ENCODE results near the gene PKN2. TPM values are rescaled to one million over a fixed set of nuclear protein-coding genes. Genes with fewer than 3 reads are reported as not detected.

The PKN2 gene
- total RNA-seq, 1 experiment from 2014 or later = 74.1 TPM

DNA sequence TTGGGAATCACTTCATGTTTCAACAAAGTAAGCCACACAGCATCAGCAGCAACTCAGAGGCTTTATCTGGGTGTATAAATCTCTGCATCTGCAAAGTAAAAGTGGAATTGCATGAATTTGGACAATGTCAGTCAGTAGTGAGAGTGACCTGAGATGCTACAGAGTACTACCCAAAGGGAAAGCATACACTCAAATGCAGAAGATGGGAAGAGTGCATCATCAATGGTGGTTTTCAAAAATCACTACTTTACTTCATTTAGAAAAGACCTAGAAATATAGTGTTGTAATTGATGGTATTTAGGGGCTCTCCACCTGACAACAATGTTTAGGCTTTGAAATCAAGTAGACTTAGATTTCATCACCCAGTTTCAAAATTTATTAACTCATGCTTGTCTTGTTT is 24.5 kb upstream of the PKN2 start:
- no peak for TF ChIP-seq TCF7L2 (IDR thresholded peaks at IDR 0.05; ENCODE audit: low read depth, low read length)
- TF ChIP-seq, protein P1, sequence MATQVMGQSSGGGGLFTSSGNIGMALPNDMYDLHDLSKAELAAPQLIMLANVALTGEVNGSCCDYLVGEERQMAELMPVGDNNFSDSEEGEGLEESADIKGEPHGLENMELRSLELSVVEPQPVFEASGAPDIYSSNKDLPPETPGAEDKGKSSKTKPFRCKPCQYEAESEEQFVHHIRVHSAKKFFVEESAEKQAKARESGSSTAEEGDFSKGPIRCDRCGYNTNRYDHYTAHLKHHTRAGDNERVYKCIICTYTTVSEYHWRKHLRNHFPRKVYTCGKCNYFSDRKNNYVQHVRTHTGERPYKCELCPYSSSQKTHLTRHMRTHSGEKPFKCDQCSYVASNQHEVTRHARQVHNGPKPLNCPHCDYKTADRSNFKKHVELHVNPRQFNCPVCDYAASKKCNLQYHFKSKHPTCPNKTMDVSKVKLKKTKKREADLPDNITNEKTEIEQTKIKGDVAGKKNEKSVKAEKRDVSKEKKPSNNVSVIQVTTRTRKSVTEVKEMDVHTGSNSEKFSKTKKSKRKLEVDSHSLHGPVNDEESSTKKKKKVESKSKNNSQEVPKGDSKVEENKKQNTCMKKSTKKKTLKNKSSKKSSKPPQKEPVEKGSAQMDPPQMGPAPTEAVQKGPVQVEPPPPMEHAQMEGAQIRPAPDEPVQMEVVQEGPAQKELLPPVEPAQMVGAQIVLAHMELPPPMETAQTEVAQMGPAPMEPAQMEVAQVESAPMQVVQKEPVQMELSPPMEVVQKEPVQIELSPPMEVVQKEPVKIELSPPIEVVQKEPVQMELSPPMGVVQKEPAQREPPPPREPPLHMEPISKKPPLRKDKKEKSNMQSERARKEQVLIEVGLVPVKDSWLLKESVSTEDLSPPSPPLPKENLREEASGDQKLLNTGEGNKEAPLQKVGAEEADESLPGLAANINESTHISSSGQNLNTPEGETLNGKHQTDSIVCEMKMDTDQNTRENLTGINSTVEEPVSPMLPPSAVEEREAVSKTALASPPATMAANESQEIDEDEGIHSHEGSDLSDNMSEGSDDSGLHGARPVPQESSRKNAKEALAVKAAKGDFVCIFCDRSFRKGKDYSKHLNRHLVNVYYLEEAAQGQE (IDR thresholded peaks at IDR 0.05; ENCODE audit: insufficient read depth in 1 of 2, low read depth in 2 of 2, low read length in 1 of 2) = no peak
- no peak for TF ChIP-seq SIN3A (IDR thresholded peaks at IDR 0.05; ENCODE audit: borderline replicate concordance, insufficient read depth, low read depth, low read length)
- TF ChIP-seq, protein P2, sequence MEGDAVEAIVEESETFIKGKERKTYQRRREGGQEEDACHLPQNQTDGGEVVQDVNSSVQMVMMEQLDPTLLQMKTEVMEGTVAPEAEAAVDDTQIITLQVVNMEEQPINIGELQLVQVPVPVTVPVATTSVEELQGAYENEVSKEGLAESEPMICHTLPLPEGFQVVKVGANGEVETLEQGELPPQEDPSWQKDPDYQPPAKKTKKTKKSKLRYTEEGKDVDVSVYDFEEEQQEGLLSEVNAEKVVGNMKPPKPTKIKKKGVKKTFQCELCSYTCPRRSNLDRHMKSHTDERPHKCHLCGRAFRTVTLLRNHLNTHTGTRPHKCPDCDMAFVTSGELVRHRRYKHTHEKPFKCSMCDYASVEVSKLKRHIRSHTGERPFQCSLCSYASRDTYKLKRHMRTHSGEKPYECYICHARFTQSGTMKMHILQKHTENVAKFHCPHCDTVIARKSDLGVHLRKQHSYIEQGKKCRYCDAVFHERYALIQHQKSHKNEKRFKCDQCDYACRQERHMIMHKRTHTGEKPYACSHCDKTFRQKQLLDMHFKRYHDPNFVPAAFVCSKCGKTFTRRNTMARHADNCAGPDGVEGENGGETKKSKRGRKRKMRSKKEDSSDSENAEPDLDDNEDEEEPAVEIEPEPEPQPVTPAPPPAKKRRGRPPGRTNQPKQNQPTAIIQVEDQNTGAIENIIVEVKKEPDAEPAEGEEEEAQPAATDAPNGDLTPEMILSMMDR (IDR thresholded peaks at IDR 0.05) = no peak
- H3K36me3 ChIP-seq (ENCODE audit: control insufficient read depth, insufficient read depth, low read length) = no peaks in the 10 kb centered on the region
- H3K9me3 ChIP-seq (ENCODE audit: control insufficient read depth, insufficient read depth, low read depth, low read length) = no peaks in the 10 kb centered on the region
- no peak overlapping the region for H3K27ac ChIP-seq (ENCODE audit: low read length)
- ChIA-PET POLR2A (no interaction called here), CTCF (no interaction called here)
- DNase-seq (ENCODE audit: low read depth, low spot score) (no peak), ATAC-seq (no peak)
- no peak overlapping the region for H3K4me3 ChIP-seq (ENCODE audit: low read depth in 2 of 2, low read length in 2 of 2)
- H3K4me1 ChIP-seq (ENCODE audit: control insufficient read depth, insufficient read depth, low read length) = no peaks in the 10 kb centered on the region
- BruUV-seq (replicated peaks) = no TSS peak
- H3K27me3 ChIP-seq (ENCODE audit: control insufficient read depth, insufficient read depth, low read length) = no peaks in the 10 kb centered on the region; the same call in 1 of the 2 replicates
- intact Hi-C loops (cut with micrococcal nuclease; ENCODE audit: unreplicated experiment) (loop anchor here (10.0 kb wide), 1 partner anchor 215 kb away; no protein-coding TSS in a partner anchor), in situ Hi-C loops (cut with HindIII; ENCODE audit: low pct_unique_long_range_greater_than_20kb, low sequenced_read_pairs) (no loop called here)

DNA sequence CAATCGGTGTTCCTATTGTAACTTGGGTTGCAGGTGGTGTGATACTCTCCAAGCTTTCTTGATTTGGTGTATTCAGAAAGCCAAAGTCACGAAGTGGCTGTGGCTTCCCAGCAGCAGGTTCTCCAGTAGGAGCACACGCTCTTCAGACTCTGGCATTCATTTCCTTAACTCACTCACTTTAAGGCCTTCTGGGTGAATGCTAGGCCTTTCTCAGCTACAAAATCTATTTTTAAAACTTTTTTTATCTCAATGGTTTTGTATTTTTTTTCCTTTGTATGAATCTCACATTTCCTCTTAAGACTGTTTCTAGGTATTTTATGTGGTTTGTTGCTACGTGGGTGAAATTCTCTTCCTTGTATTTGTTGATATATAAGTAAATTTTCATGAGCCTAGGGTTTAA is 22.9 kb upstream of the PKN2 start:
- no peak for TF ChIP-seq POLR2AphosphoS5 (IDR thresholded peaks at IDR 0.05; ENCODE audit: low read depth, low read length)
- TF ChIP-seq SIN3A (IDR thresholded peaks at IDR 0.05; ENCODE audit: borderline replicate concordance, insufficient read depth, low read depth, low read length) = no peak
- TF ChIP-seq, protein P1 (IDR thresholded peaks at IDR 0.05; ENCODE audit: insufficient read depth in 1 of 2, low read depth in 2 of 2, low read length in 1 of 2) = no peak
- TF ChIP-seq, protein P2 (IDR thresholded peaks at IDR 0.05) = no peak
- TF ChIP-seq TCF7L2 (IDR thresholded peaks at IDR 0.05; ENCODE audit: low read depth, low read length) = no peak
- Histone ChIP-seq H3K27me3 (ENCODE audit: control insufficient read depth, insufficient read depth, low read length) (no peaks in the 10 kb centered on the region; the same call in 1 of the 2 replicates), H3K4me3 (ENCODE audit: low read depth in 2 of 2, low read length in 2 of 2) (no peak overlapping the region), H3K27ac (ENCODE audit: low read length) (no peak overlapping the region), H3K4me1 (ENCODE audit: control insufficient read depth, insufficient read depth, low read length) (no peaks in the 10 kb centered on the region), H3K9me3 (ENCODE audit: control insufficient read depth, insufficient read depth, low read depth, low read length) (no peaks in the 10 kb centered on the region), H3K36me3 (ENCODE audit: control insufficient read depth, insufficient read depth, low read length) (no peaks in the 10 kb centered on the region)
- ChIA-PET POLR2A (no interaction called here), CTCF (no interaction called here)
- no peak for DNase-seq (ENCODE audit: low read depth, low spot score)
- in situ Hi-C loops (cut with HindIII; ENCODE audit: low pct_unique_long_range_greater_than_20kb, low sequenced_read_pairs) (no loop called here), intact Hi-C loops (cut with micrococcal nuclease; ENCODE audit: unreplicated experiment) (no loop called here)
- no peak for ATAC-seq
- no TSS peak for BruUV-seq (replicated peaks)
